NB4 (cell line): ENCODE results near the gene TNPO2.

Experiments used
- POLR2A ChIP-seq: IDR thresholded peaks from 2 replicates; pipeline ENCODE4 v1.6.1; 2011; ENCODE audit warnings: mild to moderate bottlenecking; ENCODE audit not compliant: insufficient read length; ENCODE audit errors: extremely low read depth
- TF ChIP-seq, protein P1 (sequence below): IDR thresholded peaks from one replicate; pipeline ENCODE4 v1.5.1; 2012; ENCODE audit warnings: low read depth, low read length
- TF ChIP-seq, protein P2 (sequence below): IDR thresholded peaks from 2 replicates; pipeline ENCODE4 v1.6.1; 2011; ENCODE audit warnings: low read depth, low read length

DNA sequence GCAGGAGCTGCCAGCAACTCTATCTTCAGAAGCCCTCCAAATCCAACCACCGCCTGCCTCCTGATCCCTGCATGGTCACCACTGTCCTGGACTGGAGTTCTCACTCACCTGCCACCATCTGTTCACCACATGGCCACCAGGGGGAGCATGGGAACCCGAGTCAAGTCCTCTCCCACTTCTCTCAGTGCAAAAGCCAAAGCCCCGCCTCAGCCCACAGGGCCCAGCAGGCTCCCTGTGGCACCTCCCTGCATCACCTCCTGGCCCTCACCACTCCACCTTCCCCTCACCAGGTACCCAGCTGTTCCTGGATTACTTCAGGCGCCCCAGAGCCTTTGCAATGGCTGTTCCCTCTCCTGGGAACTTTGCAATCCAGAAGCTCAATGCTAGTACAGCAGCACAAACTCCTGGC lies 47.3 kb downstream of the TNPO2 start:
- TF ChIP-seq, protein P1, sequence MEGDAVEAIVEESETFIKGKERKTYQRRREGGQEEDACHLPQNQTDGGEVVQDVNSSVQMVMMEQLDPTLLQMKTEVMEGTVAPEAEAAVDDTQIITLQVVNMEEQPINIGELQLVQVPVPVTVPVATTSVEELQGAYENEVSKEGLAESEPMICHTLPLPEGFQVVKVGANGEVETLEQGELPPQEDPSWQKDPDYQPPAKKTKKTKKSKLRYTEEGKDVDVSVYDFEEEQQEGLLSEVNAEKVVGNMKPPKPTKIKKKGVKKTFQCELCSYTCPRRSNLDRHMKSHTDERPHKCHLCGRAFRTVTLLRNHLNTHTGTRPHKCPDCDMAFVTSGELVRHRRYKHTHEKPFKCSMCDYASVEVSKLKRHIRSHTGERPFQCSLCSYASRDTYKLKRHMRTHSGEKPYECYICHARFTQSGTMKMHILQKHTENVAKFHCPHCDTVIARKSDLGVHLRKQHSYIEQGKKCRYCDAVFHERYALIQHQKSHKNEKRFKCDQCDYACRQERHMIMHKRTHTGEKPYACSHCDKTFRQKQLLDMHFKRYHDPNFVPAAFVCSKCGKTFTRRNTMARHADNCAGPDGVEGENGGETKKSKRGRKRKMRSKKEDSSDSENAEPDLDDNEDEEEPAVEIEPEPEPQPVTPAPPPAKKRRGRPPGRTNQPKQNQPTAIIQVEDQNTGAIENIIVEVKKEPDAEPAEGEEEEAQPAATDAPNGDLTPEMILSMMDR, result peak; percentile 79
- no peak for TF ChIP-seq POLR2A
- TF ChIP-seq, protein P2, sequence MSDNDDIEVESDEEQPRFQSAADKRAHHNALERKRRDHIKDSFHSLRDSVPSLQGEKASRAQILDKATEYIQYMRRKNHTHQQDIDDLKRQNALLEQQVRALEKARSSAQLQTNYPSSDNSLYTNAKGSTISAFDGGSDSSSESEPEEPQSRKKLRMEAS, result peak; percentile 81
